K562 (cell line): Measurements from ENCODE around the gene BEND6. TPM values are rescaled to one million over a fixed set of nuclear protein-coding genes. Genes with fewer than 3 reads are reported as not detected.
A peak's percentile ranks its signal among the peaks of the same experiment; 100 is the strongest.

Source experiments
- ARHGAP35 ChIP-seq: fragments of 450-650 bp; IDR thresholded peaks from 2 replicates; pipeline ENCODE4 v1.6.1; 2018; ENCODE audit not compliant: partially characterized antibody
- ATF3 ChIP-seq, 2 experiments: fragments of 450-650 bp in 1 of 2; sonication (generic) in 1 of 2; formaldehyde crosslinking in 1 of 2; IDR thresholded peaks in 1 of 2; conservative IDR thresholded peaks in 1 of 2; 2 replicates each; pipeline versions ENCODE4 v1.6.1 to v1.8.1; 2016 to 2023; ENCODE audit warnings: mild to moderate bottlenecking in 2 of 2, moderate library complexity in 2 of 2, inconsistent platforms in 1 of 2, missing genetic modification reagents in 1 of 2
- CEBPG ChIP-seq, 3 experiments: fragments of 200-800 bp in 1 of 3; sonication (Bioruptor generic) in 1 of 3; sonication (generic) in 1 of 3; formaldehyde crosslinking in 1 of 3; IDR thresholded peaks in 2 of 3; conservative IDR thresholded peaks in 1 of 3; 2 replicates each; pipeline versions ENCODE4 v1.6.1 to v1.8.0; 2016 to 2022; ENCODE audit warnings: missing compliant biosample characterization in 2 of 3, missing genetic modification characterization in 2 of 3, mild to moderate bottlenecking in 1 of 3, missing genetic modification reagents in 1 of 3
- DDX20 ChIP-seq: fragments of 450-650 bp; IDR thresholded peaks from 2 replicates; pipeline ENCODE4 v1.6.1; 2016; ENCODE audit warnings: missing genetic modification characterization, low read depth, mild to moderate bottlenecking, missing compliant biosample characterization, moderate library complexity
- ELK1 ChIP-seq: sonication (generic); formaldehyde crosslinking; IDR thresholded peaks from 2 replicates; pipeline ENCODE4 v1.8.1; 2022; ENCODE audit warnings: missing genetic modification reagents
- FOXA3 ChIP-seq, 2 experiments: fragments of 450-650 bp in 1 of 2; sonication (generic) in 1 of 2; formaldehyde crosslinking; IDR thresholded peaks in 1 of 2; conservative IDR thresholded peaks in 1 of 2; 2 replicates each; pipeline versions ENCODE4 v1.4.0 to v1.8.0; 2020 to 2022; ENCODE audit warnings: mild to moderate bottlenecking in 2 of 2, missing genetic modification reagents in 1 of 2
- GABPA ChIP-seq: fragments of 200-800 bp; sonication (Bioruptor generic); conservative IDR thresholded peaks from 2 replicates; pipeline ENCODE4 v1.6.1; 2016; ENCODE audit warnings: low read depth, missing genetic modification characterization, missing compliant biosample characterization
- KLF6 ChIP-seq: fragments of 250-450 bp; sonication (Bioruptor Pico); IDR thresholded peaks from 2 replicates; pipeline ENCODE4 v1.4.0; 2020; ENCODE audit warnings: mild to moderate bottlenecking, moderate library complexity, borderline replicate concordance
- MTA1 ChIP-seq: fragments of 450-650 bp; IDR thresholded peaks from 2 replicates; pipeline ENCODE4 v1.6.1; 2017; ENCODE audit warnings: borderline replicate concordance
- NR2F6 ChIP-seq: fragments of 450-650 bp; formaldehyde crosslinking; IDR thresholded peaks from 2 replicates; pipeline ENCODE4 v1.4.0; 2020; ENCODE audit warnings: mild to moderate bottlenecking
- POU5F1 ChIP-seq: fragments of 150-350 bp; IDR thresholded peaks from 2 replicates; pipeline ENCODE4 v1.6.1; 2014; ENCODE audit warnings: borderline replicate concordance, low read length, low read depth, mild to moderate bottlenecking; ENCODE audit not compliant: partially characterized antibody
- RFX1 ChIP-seq: fragments of 450-650 bp; IDR thresholded peaks from 2 replicates; pipeline ENCODE4 v1.6.1; 2016; ENCODE audit warnings: mild to moderate bottlenecking, moderate library complexity
- STAT5A ChIP-seq: IDR thresholded peaks from 2 replicates; pipeline ENCODE4 v1.6.1; 2012; ENCODE audit warnings: low read length, inconsistent platforms, borderline replicate concordance
- TRIM24 ChIP-seq, 2 experiments: fragments of 450-650 bp; IDR thresholded peaks; 2 replicates each; pipeline ENCODE4 v1.6.1; 2016
- ZNF407 ChIP-seq: fragments of 450-650 bp; IDR thresholded peaks from 2 replicates; pipeline ENCODE4 v1.6.1; 2016; ENCODE audit warnings: low read depth
- polyA plus RNA-seq, 8 experiments: library from polyadenylated mRNA; depleted of rRNA in 4 of 8; stranded (reverse) in 5 of 8; unstranded in 3 of 8; fragments of >200 nt; fragmentation: Nextera tagmentation in 2 of 8; fragmentation: Illumina TruSeq in 1 of 8; extraction: Ambion mirVana in 2 of 8; extraction: Trizol in 1 of 8; gene quantifications; 2 replicates each; pipeline versions ENCODE4 v1.2.1 to v1.2.3, GENCODE V29; 2011 to 2014; ENCODE audit warnings: inconsistent platforms in 1 of 8, missing spikeins in 1 of 8
- total RNA-seq, 7 experiments: library from RNA; depleted of rRNA in 6 of 7; stranded (reverse); fragments of >200 nt in 6 of 7; fragmentation: Illumina TruSeq in 2 of 7; extraction: Trizol in 2 of 7; gene quantifications; 2 replicates each; pipeline versions ENCODE4 v1.2.1 to v1.2.3, GENCODE V29; 2011 to 2021; ENCODE audit warnings: low replicate concordance in 1 of 7
- TF ChIP-seq, protein P1 (sequence below): sonication (generic); formaldehyde crosslinking; IDR thresholded peaks from 2 replicates; pipeline ENCODE4 v1.8.0; 2022; ENCODE audit warnings: mild to moderate bottlenecking, low read depth, missing genetic modification reagents

BEND6 gene
- total and polyA plus RNA-seq, 9 of the 15 experiments (the other 6 are each of a cell fraction or from before 2014, with no cell fraction given), result 0.37 to 4.0 (median 1.1) TPM

DNA sequence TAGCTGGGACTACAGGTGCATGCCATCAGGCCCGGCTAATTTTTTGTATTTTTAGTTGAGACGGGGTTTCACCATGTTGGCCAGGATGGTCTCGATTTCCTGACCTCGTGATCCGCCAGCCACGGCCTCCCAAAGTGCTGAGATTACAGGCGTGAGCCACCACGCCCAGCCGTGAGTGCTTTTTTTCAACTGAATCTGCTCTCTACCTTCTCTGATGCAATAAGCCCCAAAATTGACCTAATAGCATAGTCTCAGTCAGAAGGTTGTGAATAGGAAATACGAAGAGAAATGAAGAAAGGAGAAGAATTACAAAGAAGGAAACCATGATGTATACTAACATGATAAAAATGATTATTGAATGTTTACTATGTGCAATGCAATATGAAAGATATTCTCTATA lies 33.2 kb downstream of the BEND6 start (continued):
- TF ChIP-seq ZNF407 (no peak), ELK1 (CRISPR knock-in tag) (no peak), DDX20 (tag) (no peak), MTA1 (no peak), ARHGAP35 (no peak), FOXA3 (CRISPR knock-in tag; conservative IDR thresholded peaks at IDR 0.05 in 1 of 2, IDR thresholded peaks at IDR 0.05 in 1 of 2) (no peak), TRIM24 (IDR thresholded peaks at IDR 0.05) (peak in 1 of 2 experiments; percentile 55; a peak in 3 of 4 replicates), POU5F1 (no peak), STAT5A (no peak), KLF6 (CRISPR knock-in tag) (no peak), RFX1 (no peak), ATF3 (IDR thresholded peaks at IDR 0.05) (peak; percentile 44; the same call in 1 of the 2 replicates), ATF3 (CRISPR knock-in tag; conservative IDR thresholded peaks at IDR 0.05) (no peak), NR2F6 (CRISPR knock-in tag) (no peak), GABPA (tag) (no peak), CEBPG (CRISPR knock-in tag; IDR thresholded peaks at IDR 0.05) (peak; percentile 68; the same call in 1 of the 2 replicates), CEBPG (tag; conservative IDR thresholded peaks at IDR 0.05 in 1 of 2, IDR thresholded peaks at IDR 0.05 in 1 of 2) (0 out of 4 replicates have a peak, but pooled peaks of 1 of the 2 experiments have one; percentile 39)
- TF ChIP-seq, protein P1, sequence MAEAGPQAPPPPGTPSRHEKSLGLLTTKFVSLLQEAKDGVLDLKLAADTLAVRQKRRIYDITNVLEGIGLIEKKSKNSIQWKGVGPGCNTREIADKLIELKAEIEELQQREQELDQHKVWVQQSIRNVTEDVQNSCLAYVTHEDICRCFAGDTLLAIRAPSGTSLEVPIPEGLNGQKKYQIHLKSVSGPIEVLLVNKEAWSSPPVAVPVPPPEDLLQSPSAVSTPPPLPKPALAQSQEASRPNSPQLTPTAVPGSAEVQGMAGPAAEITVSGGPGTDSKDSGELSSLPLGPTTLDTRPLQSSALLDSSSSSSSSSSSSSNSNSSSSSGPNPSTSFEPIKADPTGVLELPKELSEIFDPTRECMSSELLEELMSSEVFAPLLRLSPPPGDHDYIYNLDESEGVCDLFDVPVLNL (CRISPR knock-in tag), result no peak
